NB4 (cell line): ENCODE data around the gene RNU6-9.
A peak's percentile ranks its signal among the peaks of the same experiment; 100 is the strongest.

ENCODE experiments used
- DNase-seq: peaks from one replicate; pipeline ENCODE4 v3.0.0; 2010; ENCODE audit warnings: low read depth
- H3K4me3 ChIP-seq: one replicate; pipeline ENCODE4 v1.5.1; 2011; ENCODE audit warnings: mild to moderate bottlenecking, low read depth, low read length, moderate library complexity
- MYC ChIP-seq: IDR thresholded peaks from 2 replicates; pipeline ENCODE4 v1.6.1; 2011; ENCODE audit warnings: low read depth, low read length
- POLR2A ChIP-seq: IDR thresholded peaks from 2 replicates; pipeline ENCODE4 v1.6.1; 2011; ENCODE audit warnings: mild to moderate bottlenecking; ENCODE audit not compliant: insufficient read length; ENCODE audit errors: extremely low read depth
- TF ChIP-seq, protein P1 (sequence below): IDR thresholded peaks from one replicate; pipeline ENCODE4 v1.5.1; 2012; ENCODE audit warnings: low read depth, low read length
- TF ChIP-seq, protein P2 (sequence below): IDR thresholded peaks from 2 replicates; pipeline ENCODE4 v1.6.1; 2011; ENCODE audit warnings: low read depth, low read length

Gene RNU6-9

DNA sequence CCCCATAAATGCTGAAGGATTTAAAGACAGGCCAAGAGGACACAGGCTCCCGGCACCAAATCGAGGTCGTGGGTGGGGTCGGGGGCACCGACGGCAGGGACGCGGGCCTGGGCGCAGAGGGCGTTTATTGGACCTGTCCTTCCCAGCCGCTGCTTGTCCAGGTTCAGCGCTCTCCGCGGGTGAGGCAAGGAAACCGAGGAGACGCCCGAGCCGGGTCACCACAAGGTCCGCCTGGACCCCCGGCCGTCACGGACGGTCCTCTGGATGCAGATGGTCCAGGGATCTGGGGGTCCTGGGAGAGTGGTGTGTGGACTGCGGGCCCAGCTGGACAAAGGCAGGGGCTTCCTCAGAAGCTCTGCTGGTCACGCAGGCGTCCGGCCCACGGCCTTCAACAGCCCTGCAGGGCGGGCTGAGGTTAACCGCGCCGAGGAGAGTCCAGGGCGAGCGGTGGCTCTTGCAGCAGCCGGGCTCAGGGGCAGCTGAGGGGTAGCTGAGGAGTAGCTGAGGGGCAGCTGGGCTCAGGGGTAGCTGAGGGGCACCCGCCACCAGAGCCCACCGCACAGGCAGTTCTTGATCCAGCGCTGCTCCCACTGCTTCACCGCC lies 25.3 kb upstream of the RNU6-9 start:
- DNase-seq: no peak
- TF ChIP-seq POLR2A: no peak
- TF ChIP-seq, protein P1, sequence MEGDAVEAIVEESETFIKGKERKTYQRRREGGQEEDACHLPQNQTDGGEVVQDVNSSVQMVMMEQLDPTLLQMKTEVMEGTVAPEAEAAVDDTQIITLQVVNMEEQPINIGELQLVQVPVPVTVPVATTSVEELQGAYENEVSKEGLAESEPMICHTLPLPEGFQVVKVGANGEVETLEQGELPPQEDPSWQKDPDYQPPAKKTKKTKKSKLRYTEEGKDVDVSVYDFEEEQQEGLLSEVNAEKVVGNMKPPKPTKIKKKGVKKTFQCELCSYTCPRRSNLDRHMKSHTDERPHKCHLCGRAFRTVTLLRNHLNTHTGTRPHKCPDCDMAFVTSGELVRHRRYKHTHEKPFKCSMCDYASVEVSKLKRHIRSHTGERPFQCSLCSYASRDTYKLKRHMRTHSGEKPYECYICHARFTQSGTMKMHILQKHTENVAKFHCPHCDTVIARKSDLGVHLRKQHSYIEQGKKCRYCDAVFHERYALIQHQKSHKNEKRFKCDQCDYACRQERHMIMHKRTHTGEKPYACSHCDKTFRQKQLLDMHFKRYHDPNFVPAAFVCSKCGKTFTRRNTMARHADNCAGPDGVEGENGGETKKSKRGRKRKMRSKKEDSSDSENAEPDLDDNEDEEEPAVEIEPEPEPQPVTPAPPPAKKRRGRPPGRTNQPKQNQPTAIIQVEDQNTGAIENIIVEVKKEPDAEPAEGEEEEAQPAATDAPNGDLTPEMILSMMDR: no peak
- TF ChIP-seq, protein P2, sequence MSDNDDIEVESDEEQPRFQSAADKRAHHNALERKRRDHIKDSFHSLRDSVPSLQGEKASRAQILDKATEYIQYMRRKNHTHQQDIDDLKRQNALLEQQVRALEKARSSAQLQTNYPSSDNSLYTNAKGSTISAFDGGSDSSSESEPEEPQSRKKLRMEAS: no peak
- H3K4me3 ChIP-seq: no peak overlapping the region

DNA sequence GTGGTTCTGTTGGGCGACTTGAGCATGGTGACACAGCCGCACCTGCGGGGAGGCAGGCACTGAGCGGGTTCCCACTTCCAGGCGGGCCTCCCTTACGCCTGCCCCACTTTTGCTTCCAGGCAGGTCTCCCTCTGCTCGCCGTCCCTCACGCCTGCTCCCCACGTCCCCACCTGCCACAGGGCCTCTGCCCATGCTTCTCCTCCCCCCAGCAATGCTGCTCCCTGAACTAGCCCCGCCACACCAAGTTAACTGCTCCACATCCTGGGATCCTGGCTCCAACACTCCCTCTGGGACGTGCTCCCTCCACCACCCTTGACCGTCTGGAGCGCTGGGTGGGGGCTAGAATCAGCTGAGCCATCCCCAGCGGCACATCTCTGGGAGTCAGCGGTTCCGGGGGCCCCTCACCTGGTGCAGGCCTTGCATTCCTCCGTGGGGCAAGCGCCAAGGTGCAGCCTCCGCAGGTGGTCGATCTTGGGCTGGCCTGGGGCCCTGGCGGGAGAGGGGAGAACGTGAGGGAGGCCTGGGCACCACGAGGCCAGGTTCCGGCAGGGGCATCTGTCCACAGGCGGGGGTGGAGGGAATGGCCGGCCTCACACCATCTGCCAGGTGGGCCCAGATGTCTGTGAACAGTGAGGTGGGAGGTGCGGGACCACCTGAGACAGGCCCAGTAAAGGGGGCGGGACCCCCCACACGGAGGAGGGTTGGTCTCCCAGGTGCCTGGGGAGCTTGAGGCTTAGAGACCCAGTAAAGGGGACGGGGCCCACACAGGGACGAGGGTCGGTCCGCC lies 24.6 kb upstream of the RNU6-9 start:
- no peak for DNase-seq
- TF ChIP-seq, protein P1: no peak

DNA sequence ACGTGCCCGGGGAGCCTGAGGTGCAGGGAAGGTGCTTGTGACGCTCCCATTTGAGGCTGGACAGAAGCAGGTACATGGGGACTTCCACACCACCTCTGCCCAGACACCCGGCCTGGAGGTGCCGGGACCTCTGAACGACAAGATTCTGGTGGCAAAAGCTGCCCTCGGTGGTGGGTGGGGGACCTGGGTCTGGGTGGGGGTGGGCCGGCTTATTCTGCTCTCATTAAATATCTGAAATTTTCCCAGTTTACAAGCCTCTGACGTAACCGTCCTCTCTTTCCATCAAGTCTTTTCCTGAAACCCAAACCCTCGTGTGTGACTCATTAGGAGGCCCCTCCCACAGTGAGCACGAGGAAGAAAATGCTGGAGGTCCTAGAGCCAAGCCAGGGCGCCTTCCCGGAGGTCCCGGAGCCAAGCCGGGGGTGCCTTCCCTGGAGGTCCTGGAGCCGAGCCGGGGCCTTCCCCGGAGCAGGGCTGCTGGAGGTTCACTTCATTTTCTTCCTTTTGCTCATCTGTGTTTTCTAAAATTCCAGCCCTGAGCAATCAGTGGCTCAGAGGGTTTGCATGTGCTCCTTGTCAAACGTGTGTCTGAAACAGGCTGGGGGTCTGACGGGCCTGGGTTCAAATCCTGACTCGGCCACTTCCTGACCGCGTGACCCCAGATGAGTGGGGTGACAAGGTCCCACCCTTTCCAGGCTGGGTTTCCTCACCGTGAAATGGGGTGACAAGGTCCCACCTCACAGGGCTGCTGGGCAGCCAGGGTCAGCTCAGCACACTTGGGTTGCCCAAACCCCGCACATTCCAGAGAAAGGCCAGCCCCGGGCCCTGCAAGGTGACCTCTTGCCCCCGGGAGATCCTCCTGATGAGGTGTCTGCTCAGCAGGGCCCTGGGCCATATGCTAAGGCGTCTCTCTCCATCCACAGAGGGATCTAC lies 23.8 kb upstream of the RNU6-9 start:
- H3K4me3 ChIP-seq: no peak overlapping the region
- DNase-seq: peak; percentile 55
- no peak for TF ChIP-seq POLR2A
- TF ChIP-seq, protein P2: no peak
- no peak for TF ChIP-seq MYC
- TF ChIP-seq, protein P1: no peak

More for the DNA sequence above, 24.6 kb upstream of the RNU6-9 start:
- no peak overlapping the region for H3K4me3 ChIP-seq

DNA sequence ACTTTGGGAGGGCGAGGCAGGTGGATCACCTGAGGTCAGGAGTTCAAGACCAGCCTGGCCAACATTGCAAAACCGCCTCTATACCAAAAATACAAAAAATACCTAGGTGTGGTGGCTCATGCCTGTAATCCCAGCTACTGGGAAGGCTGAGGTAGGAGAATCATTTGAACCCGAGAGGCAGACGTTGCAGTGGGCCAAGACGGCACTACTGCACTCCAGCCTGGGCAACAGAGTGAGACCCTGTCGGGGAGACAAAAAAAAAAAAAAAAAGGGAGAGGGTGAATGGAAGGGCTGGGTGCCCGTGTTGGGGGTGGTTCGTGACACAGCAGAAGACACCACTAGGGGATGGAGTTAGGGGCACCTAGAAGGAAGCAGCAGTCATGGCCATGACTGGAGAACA lies 23.0 kb upstream of the RNU6-9 start:
- no peak overlapping the region for H3K4me3 ChIP-seq
- DNase-seq: no peak
- no peak for TF ChIP-seq POLR2A
- no peak for TF ChIP-seq MYC
- TF ChIP-seq, protein P2: no peak
- TF ChIP-seq, protein P1: no peak

DNA sequence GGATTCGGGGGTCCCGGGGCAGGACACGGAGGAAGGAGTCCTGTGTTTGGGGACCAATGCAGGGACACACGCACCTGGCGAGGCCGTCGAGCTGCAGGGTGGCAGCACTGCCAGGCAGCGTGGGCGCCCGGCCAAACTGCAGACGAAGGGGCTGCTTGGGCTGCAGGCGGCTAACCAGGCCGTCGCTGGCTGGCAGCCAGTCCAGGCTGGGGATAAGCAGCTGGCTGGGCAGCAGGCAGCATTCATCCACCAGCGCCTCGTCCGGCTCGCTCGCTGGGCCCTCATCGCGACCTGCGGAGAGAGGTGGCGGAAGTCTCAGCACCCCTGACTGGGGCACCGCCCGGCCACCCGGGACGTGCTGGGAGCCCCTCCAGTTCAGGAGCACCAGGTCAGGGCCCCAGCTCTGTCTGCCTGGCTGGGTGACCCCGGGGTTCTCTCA lies 22.3 kb upstream of the RNU6-9 start:
- no peak overlapping the region for H3K4me3 ChIP-seq
- DNase-seq: no peak
- TF ChIP-seq MYC (no peak), POLR2A (no peak)
- TF ChIP-seq, protein P1: no peak
- TF ChIP-seq, protein P2: no peak
